ENCODE measurements around the gene VPS13C.

VPS13C gene

DNA sequence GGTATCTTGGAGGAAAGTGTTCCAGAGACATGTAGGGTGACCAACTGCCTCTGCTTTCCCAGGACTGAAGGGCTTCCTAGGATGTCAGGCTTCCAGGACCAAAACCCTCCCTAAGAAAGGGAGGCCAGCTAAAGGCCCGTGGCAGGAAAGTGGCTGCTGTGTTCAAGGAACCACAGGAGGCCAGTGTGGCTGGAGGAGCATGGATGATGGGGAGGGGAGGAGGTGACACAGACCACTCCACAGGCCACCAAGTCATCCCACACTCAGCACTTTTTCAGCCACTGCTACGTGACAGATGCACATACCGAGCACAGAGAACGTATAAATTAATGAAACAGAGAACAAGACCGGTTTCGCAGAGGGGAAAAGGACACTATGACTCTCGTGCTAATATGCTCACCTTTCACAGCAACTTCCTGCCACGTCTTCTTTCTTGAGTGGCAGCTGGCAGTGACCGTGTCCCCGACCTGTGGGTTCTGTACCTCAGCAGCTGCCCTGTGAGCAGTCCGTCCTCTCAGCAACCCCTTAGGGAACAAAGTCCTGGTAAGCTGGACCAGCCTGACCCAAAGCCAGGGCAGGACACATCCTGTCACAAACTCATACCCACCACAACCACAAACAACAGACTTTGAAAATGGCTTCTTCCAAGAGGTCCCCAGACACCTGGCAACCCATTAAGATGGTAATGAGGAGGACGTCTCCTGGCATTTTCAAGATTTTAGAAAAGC is 244.7 kb downstream of the VPS13C start:
- no peak for DNase-seq

DNA sequence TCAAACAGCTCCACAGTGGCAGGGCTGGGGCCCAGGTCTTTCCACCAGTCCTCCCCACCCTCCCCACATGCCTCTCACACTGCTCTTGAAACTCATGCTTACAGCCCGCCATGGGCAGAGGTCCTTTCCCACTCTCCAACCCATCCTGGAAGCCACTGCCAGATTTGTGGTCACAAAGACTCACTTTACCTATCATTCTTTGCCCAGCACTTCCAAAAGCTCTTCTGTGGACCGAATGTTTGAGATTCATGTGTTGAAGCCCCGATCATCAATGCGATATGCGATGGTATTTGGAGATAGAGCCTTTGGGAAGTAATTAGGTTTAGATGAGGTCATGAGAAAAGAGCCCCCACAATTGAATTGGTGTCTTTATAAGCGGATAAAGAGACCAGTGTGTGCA is 247.8 kb downstream of the VPS13C start:
- DNase-seq, result no peak

DNA sequence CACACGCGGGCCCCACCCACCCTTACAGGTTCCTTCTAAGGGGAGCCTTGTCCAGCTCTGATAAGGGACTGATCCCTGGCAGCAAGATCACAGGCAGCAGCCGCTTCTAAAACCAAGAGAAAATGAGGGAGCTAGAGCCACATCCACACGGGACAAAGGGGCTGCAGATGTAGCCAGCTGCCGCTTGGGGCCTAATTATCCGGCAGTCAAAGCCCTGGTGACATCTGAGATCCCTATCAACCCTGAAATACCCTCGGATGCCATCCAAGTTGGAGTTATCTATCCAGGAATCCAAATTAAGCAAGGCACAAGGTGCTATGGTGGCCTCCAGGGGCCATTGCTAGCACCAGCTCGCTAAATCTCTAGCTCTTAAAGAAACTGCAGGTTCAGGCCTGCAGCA is 248.3 kb downstream of the VPS13C start:
- DNase-seq, result no peak

DNA sequence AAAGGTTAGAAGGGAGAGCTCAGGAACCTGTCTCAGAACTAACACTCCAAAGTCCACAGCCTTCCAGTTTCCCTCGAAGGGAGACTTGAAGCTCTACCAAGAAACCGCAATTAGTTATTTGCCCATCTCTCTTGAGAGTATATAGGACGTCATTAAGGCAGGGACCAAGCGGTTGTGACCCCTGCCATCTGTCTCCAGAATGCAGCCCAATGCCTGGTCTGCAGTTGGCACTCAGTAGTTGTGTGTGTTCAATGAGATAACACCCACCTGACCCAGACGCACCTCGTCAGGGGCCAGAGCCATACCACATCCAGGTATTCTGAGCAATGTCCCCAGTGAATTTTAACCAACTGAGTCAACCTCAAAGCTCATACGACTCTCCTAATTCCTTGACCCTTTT is 251.0 kb downstream of the VPS13C start:
- DNase-seq, result no peak

DNA sequence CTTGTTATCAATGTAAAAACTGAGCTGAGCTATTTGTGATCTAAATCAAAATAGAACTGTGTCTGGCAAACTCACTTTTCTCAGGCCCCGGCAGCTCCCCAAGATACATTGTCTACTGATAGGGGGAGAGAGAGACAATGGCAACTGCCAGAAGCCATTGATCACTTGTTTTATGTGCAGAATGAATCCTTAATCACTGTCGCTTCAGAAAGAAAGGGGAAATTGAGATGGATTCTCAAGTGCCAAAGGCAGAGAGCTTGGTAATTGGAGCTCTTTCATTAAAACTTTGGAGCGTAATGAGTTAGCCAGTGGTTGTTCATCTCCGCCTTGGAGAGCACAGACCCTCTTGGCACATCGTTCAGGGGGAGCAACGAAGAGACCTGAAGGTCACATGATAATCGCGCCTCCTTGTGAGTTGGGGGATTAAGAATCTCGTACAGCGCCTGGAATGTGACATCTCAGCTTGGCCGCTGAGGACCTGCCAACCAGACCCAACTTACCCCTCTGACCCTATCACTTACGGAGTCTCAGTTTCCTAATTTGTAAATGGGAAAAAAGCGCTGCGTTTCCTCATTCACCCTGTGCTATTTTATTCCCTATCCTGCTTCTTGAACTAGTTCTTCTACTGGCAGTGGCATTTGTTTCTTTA is 252.8 kb downstream of the VPS13C start:
- no peak for DNase-seq
